GM21515 (cell line): ENCODE data around the gene OGFOD2.
"Not testable (repeated sequence)": the region's sequence is repeated elsewhere in the genome, so short reads cannot be mapped to it uniquely, and the experiment has no call there.

Experiments
- ATAC-seq: cut with Tn5 transposase; IDR thresholded peaks from one replicate; pipeline ENCODE4 v1.9.1; 2021; ENCODE audit not compliant: unreplicated experiment

The OGFOD2 gene

DNA sequence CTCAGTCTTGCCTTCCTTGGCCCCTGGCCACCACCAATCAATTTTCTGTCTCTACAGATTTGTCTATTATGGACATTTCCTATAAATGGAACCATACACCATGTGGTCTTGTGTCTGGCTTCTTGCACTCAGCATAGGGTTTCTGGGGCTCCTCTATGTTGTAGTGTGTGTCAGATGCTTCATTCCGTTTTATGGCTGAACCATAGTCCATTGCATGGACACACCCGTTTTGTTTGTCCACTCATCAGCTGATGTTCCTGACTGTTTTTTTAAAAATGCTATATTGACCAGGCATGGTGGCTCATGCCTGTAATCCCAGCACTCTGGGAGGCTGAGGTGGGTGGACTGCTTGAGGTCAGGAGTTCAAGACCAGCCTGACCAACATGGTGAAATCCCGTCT, 26.4 kb downstream of the OGFOD2 start:
- no peak for ATAC-seq

GRCh38 chr12:123003257-123003656, 28.2 kb downstream of the OGFOD2 start:
- ATAC-seq, result no peak

GRCh38 chr12:123004287-123004686, 29.2 kb downstream of the OGFOD2 start:
- ATAC-seq, result no peak

- no peak for ATAC-seq
These were observed 30.1 kb downstream of the OGFOD2 start for GRCh38 chr12:123005081-123005626.

DNA sequence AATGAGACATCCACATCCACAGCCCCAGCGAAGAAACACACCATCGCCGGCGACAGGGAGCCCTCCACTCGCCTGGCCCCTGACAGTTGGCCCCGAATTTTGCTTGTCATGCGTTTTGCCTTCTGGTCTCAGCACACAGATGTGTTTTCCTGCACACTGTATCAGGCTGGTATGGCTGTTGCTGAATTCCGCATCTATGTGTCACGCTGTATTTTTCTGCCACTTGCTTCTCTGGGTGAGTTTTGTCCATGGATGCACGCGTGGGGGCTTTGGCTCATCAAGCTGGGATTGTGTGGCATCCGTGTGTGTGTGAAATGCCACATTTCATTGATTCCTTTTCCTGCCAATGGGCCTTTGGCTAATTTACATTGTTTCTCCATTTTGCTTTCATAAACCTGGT, 31.9 kb downstream of the OGFOD2 start:
- no peak for ATAC-seq

DNA sequence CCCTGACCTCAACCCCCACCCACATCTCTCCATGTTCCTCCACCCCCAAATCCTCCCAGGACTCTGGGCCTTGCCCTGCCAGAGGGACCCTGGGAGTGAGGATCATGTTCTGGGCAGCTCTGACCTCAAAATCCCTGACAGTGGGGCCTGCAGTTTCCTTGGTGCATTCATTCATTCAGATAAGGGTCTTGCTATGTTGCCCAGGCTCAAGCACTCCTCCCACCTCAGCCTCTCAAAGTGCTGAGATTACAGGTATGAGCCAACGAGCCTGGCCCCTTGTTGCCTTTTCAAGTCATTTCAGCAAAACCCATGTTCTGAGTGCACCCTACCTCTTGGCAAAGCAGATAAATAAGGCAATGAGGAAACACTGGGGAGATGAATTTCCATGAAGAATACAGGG, 35.1 kb downstream of the OGFOD2 start:
- ATAC-seq, result no peak

DNA sequence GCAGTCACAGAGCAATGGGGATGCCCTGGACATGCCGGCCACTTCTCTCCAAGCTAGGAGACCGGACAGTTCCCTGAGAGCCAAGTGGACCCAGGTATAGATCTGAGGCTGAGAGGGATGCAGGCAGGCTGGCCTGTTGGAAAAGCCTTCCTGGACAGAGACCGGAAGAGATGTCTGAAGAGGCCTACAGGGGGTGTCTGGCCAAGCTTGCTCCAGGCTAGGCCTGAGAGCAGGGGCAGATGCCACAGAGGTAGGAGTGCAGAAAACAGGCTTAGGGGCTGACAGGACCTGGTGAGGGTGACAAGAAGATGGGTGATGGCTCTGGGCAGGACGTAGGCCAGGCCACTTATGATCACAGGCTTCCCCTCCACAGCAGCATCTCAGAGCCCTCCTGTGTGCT, 35.6 kb downstream of the OGFOD2 start:
- no peak for ATAC-seq

DNA sequence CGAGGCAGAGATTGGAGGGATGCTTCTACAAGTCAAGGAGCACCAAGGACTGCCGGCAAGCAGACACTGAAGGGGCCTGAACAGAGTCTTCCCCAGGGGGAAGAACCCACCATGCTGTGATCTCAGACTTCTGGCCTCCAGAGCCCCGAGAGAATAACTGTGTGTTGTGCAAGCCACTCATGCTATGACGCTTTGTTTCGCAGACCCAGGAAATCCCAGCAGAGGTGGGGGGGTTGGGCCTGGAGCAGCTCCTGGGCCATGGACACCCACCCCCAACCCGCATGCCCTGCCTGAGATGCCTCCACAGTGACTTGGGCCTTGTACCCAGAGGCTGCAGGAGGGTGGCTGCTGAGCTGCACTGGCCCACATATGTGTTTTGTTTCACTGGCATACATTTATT, 36.7 kb downstream of the OGFOD2 start:
- ATAC-seq, result no peak

DNA sequence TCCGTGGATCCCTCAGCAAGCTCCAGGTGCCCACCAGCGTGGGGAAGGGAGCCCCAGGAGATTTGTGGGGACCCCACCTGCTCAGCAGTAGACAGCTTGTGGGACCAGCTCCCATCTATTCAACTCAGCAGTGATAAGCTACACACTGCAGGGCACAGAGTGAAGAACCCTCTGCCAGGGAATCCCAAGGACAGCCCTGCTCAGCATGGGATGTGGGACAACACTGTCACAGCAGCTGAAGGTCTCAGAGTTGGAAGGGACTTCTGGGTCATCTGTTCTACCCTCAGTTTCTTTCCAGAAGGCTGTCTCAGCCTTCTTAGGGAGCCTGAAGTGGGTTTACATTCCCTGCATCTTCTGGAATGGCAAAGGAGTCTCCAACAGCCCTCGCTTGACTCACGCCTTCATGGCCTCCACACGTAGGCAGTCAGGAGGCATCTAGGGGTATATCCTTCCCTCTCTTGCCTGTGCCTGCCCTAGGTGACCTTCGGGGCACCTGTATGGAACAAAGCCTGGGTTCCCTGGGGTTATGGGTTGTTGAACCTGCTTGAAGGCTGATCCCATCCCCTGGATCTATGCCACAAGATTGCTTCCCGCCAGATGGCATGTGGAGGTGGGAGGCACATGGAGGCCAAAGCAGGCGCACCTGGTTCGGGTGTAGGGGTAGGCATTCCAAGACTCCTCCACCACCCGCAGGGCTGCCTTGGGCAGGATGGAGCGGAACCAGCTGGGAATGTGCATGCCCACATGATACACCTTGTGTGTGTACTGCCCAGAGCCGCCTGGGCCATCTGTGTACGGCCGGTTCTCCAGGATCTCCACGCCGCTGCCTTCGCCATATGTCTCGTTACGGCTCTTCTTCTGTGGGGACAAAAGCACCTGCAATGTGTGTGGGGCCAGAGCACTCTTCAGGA, 38.4 kb downstream of the OGFOD2 start:
- no peak for ATAC-seq

GRCh38 chr12:123014473-123014872, 39.4 kb downstream of the OGFOD2 start:
- not testable (repeated sequence) for ATAC-seq

DNA sequence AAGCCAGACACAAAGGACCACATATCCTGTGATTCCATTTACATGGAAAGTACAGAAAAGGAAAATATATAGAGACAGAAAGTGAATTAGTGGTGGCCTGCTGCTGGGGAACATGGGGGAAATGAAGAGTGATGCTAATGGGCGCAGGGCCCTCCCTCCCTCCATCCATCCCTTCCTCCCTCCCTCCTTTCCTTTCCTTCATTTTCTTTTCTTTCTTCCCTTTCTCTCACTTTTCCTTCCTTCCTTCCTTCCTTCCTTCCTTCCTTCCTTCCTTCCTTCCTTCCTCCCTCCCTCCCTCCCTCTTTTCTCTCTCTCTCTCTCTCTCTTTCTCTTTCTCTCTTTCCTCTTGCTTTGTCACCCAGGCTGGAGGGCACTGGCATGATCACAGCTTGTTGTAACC, 42.7 kb downstream of the OGFOD2 start:
- ATAC-seq, result no peak

DNA sequence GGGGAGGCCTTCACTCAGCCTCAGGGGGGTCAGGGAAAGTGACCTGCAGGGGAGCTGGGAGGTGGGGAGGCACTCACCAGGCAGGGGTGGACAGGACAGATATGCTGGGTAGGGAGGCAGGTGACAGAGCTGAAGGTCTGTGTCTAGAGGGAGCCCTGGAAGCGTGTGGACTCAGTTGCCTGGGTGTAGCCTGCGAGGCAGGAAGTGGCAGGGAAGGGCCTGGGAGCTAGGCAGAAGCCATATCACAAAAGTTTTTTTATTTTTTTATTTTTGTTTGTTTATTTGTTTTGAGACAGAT, 44.7 kb downstream of the OGFOD2 start:
- ATAC-seq, result no peak

DNA sequence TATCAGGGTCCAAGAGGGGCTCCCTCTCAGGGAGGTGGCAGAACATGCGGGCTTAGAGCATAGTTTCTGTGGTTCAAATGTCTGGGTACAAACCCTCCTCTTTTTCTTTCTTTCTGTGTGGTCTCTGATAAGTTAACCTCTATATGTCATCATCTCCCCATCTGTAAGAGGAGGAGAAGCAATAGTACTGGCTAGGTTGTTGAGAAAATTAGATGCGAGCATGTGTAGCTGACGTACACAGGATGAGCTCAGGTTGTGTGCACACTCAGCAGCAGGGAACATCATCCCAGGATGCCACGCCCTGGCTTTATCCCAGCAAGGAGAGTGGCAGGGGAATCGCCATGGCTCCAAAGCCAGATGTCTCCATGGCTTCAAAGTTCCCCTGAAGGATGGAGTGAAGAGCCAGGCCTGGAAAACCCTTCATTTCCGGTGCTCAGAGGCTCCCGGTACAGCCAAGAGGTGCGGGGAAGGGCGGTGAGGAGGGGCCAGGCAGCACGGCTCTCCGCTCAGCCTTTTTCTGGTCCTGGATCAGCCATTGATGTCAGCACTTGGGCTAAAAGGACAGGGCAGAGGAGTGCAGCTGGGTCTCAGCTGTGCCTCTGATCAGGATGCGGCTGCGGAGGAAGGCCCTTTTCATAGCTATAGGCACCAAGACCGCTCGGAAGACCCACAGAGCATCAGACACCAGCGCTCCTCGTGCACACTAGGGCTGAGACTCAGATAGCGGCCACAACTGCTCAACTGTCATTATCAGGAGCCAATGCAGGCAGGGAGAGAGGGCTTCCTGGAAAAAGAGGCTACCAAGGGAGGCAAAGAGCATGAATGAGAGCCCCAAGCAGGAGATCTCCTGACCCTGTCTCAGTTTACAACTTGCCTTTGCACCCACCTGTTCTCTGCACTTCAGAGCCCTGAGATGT, 46.9 kb downstream of the OGFOD2 start:
- ATAC-seq, result no peak

DNA sequence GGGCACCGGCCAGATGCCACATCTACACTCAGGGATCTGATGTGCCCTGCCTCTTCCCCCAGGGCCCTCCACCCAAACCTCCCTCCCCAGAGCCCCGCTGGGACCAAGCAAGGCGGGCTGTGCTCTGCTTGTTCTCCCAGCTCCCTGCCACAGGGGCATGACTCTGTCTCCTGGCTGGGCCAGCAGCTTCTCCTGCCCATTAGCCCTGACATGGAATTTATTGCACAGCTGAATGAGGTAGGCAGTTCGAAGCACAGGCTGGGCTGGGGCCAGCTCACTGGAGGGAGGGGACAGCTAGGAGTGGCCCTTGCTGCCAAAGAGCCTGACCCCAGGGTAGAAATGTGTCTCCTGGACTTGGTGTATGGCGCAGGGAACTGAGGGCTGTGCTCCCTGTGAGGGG, 47.8 kb downstream of the OGFOD2 start:
- no peak for ATAC-seq

DNA sequence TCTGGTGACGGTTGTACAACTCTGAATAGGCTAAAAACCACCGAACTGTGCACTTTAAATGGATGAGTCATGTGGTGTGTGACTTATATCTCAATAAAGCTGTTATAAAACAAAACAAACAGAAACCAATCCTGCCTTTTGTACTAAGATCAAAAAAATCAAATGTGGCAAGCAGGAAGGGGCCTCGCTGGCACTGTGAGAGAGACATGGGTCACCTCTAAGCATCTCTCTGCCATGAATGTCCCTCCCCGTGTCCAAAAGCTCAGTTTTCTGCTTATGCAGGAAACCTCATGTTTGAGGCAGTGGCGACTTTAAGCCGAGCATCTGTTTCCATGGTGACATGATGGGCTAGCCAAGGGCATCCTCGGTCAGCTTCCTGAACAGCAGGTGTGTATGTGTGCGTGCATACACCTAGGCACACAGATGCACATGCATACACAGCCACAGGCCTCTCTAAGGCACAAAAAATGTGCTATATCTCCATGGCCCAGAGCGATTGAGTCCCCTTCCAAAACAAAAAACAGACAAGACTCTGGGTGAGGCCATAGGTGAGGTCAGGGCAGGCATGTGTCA, 49.9 kb downstream of the OGFOD2 start:
- no peak for ATAC-seq

GRCh38 chr12:123026094-123026853, 51.2 kb downstream of the OGFOD2 start:
- no peak for ATAC-seq

- no peak for ATAC-seq
These were observed 52.8 kb downstream of the OGFOD2 start for GRCh38 chr12:123027726-123028445.

DNA sequence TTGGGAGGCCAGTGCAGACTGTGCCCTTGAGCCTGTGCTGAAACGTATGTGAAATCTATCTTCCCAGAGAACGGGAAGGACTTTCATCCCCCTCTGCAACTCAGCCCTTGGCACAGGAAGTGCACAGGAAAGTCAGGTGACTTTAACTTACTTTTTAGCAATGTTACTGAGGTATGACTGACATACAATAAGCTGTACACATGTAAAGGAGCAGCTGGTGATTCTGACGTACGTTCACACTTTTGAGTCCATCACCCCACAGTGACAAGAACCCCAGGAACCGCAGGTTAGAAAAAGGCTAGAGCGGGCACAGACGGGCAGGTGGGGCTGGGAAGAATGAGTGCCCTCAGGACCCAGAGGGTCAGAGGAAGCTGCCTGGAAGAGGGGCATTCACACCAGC, 53.4 kb downstream of the OGFOD2 start:
- no peak for ATAC-seq

- no peak for ATAC-seq
These were observed 54.5 kb downstream of the OGFOD2 start for GRCh38 chr12:123029550-123029949.
